GM10266 (cell line): ENCODE results near the gene NTRK2.
"Not testable (repeated sequence)": the region's sequence is repeated elsewhere in the genome, so short reads cannot be mapped to it uniquely, and the experiment has no call there.

Experiments
- DNase-seq: peaks from one replicate; pipeline ENCODE4 v3.0.0; 2012; ENCODE audit errors: extremely low spot score
- TF ChIP-seq, protein P1 (sequence below): IDR thresholded peaks from 2 replicates; pipeline ENCODE4 v1.5.1; 2012; ENCODE audit warnings: mild to moderate bottlenecking, low read depth; ENCODE audit not compliant: control insufficient read depth, insufficient read depth; ENCODE audit errors: missing control alignments

The NTRK2 gene

DNA sequence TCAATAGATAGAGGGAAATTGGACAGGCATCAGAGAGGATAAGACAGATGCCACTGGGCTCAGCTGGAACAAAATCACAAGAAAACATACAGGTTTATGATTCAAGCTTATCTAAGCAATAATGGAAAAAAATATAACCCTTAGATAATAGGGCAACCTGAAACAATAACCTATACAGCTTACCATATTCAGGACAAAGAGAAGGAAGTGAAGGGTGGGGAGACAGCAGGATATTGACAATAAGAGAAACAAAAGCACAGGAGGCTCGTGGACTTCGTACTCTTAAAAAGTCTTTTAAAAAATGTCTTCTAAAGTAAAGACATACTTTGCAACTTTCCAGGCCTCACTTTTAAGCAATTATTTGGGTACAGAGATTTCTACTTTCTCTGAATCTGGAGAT lies 225.3 kb downstream of the NTRK2 start:
- TF ChIP-seq, protein P1, sequence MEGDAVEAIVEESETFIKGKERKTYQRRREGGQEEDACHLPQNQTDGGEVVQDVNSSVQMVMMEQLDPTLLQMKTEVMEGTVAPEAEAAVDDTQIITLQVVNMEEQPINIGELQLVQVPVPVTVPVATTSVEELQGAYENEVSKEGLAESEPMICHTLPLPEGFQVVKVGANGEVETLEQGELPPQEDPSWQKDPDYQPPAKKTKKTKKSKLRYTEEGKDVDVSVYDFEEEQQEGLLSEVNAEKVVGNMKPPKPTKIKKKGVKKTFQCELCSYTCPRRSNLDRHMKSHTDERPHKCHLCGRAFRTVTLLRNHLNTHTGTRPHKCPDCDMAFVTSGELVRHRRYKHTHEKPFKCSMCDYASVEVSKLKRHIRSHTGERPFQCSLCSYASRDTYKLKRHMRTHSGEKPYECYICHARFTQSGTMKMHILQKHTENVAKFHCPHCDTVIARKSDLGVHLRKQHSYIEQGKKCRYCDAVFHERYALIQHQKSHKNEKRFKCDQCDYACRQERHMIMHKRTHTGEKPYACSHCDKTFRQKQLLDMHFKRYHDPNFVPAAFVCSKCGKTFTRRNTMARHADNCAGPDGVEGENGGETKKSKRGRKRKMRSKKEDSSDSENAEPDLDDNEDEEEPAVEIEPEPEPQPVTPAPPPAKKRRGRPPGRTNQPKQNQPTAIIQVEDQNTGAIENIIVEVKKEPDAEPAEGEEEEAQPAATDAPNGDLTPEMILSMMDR: no peak
- DNase-seq: no peak

DNA sequence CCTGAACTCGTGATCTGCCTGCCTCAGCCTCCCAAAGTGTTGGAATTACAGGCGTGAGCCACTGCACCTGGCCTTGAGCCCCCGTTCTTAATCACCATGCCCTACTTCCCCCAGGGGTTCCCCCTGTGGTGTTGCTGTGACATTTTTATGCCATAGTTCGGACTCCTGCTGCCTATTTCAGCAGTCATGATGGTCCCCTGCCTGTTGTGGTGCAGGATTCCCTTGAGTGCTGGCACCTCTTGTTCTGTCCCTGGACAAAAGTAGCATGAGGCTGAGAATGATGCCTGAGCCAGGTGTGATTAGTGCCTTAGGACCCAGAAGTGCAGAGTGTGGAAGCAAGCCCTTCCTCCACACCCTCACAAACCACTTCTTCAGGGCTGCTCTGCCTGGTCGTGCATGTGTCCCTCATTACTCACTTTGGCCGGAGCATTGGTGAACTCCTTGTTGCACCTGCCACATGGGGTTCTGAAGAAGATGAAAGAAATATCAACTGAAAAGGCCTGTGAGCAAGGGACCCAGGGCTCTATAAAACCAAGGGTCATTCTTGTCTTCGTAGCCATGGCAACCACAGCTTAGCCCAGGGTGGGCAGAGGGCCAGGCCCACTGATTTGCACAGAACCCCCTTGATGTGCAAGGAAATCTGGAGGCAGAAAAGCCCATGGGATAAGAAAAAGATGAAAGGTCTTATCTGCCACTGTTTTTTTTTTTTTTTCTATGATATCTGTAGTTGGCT lies 228.0 kb downstream of the NTRK2 start:
- DNase-seq: no peak
- TF ChIP-seq, protein P1: no peak

DNA sequence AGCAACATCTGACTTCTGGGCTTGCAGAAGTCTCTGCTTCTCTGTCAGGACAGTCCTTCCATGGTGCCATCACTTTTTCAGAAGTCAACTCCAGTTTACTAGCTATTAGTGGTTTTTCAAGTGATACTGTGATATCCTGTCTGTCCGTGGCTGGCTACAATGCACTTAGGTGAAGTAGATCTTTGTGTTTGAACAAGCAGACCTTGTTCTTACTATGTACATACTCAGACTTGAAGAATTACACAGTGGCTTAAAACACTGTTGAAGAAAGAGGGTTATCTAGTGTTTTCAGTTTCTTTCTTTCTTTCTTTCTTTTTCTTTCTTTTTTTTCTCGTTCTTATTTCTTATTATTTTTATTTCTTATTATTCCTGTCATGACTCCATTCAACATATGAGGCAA lies 228.7 kb downstream of the NTRK2 start:
- TF ChIP-seq, protein P1: no peak
- no peak for DNase-seq

DNA sequence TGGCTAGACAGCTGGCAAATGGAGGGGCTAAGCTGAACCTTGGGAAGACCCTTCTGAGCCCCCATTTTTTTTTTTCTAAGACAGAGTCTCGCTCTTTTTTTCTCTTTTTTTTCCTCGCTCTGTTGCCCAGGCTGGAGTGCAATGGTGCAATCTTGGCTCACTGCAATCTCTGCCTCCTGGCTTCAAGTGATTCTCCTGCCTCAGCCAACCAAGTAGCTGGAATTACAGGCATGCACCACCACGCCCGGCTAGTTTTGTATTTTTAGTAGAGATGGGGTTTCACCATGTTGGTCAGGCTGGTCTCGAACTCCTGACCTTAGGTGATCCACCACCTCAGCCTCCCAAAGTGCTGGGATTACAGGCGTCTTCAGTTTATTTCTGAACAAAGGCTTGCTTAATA lies 229.1 kb downstream of the NTRK2 start:
- DNase-seq: not testable (repeated sequence)

DNA sequence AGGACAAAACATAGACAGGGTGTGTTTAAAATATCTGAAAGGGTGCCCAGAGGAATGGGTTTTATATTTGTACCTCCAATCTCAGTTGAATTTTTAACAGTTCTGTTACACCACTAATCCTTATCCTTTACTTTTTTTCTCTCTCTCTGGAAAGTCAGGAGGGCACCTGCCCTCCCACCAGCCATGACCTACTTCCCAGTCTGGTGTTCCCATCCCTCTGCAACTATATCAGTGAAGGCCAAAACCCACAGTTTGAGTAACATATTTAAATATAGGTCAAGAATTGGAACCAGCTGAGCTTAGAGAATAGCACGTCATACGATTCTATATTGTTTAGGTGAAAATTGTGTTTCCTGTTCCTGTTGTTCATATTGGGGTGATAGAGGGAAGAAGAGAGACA lies 229.8 kb downstream of the NTRK2 start:
- no peak for DNase-seq
- TF ChIP-seq, protein P1: no peak

DNA sequence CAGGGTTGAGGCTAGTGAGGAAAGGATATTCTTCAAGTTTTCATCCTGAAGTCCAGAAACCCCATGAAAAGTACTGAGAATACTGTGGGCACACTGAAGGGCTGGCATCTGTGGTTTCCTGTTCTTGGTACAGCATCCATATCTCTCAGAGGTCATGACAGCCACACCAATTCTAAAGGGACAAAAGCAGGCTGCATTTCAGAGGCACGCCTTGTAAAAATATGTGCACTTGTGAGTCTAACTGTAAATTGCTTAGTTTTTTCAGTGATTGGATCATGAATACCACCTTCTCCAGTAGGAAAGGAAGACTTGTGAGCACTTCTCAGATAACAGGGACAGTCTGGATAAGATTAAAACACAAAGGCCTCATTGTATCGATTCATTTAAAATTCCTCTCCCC lies 230.9 kb downstream of the NTRK2 start:
- no peak for DNase-seq
- TF ChIP-seq, protein P1: no peak

DNA sequence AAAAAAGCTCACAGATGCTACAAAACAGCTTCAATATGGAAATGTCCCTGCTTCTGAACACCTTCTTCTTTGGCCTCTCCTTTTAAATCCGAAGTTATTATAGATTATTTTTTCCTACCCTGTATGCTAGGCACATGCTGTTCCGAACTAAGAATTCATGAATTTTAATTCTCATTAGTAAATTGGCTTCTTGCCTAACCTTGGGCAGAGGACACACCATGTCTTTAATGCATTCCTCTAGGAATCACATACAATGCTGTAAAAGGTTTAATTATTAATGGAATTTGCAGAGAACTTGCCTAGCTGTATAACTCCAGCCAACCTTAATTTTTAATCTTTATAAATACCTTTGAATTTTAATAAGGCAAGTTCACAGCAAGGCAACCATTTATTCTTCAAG lies 234.4 kb downstream of the NTRK2 start:
- TF ChIP-seq, protein P1: no peak
- DNase-seq: no peak

DNA sequence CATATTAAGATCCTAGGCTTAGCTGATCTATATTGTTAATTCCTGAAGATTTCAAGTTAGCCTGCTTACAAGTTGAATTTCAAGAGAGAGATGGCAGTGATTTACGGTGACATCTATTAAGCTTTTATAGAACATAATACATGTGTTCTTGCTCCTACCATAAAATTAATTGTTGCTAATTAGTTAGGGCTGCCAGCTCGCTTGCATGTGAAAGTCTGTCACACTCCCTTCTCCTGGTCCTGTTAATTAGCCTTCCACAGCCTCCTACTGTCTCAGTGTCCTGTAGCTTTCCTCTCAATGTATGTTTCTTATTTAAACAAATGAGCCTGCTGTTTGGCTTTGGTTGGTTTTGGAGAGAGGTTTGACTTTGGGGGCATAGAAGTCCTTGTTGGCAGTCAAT lies 247.2 kb downstream of the NTRK2 start:
- no peak for DNase-seq
- TF ChIP-seq, protein P1: no peak
